HG02759 (cell line): Measurements from ENCODE around the gene HLA-DPB1.
A peak's percentile ranks its signal among the peaks of the same experiment; 100 is the strongest.

Source experiments
- ATAC-seq: cut with Tn5 transposase; IDR thresholded peaks from one replicate; pipeline ENCODE4 v1.9.1; 2021; ENCODE audit warnings: mild to moderate bottlenecking, moderate library complexity; ENCODE audit not compliant: unreplicated experiment

Gene HLA-DPB1

GRCh38 chr6:33070909-33071308 is 4.9 kb upstream of the HLA-DPB1 start:
- ATAC-seq, result no peak

GRCh38 chr6:33071569-33071968 is 4.2 kb upstream of the HLA-DPB1 start:
- no peak for ATAC-seq

DNA sequence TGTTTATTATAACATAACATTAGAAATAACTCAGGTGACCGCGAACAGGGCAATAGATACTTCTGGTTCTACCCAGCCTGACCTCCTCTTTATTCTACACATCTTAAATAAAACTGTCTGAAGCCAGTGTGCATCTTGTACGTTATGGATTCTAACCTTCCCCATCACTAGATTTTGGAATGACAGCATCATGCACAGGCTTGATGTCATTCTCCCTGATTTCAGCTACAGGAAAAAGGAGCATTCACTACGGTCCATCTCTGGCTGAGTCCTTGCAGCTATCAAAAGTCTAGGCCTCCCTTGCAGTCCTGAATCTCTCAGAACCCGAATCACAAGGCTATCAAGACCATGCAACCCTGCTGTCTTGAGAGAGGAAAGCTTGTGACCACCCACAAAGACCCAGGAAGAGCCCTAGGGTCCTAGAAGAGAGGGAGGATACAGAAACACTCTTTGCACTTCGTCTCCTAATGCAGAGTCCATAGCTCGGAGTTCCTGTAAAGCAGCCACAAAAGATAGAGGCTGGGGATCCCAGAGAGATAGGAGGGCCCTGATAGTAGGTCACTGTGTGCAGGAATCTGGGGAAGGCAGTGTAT is 3.2 kb upstream of the HLA-DPB1 start:
- no peak for ATAC-seq

GRCh38 chr6:33073431-33073871 is 2.3 kb upstream of the HLA-DPB1 start, which contains the start of gene HLA-DPA1:
TSS of gene HLA-DPA1 (minus strand) at chr6:33073649.
- peak; percentile 75 for ATAC-seq

GRCh38 chr6:33075208-33075567 is 602 bp upstream of the HLA-DPB1 start:
- ATAC-seq, result no peak

GRCh38 chr6:33076406-33076934 is 680 bp downstream of the HLA-DPB1 start:
- ATAC-seq, result no peak

GRCh38 chr6:33077908-33078307 is 2.1 kb downstream of the HLA-DPB1 start:
- no peak for ATAC-seq

DNA sequence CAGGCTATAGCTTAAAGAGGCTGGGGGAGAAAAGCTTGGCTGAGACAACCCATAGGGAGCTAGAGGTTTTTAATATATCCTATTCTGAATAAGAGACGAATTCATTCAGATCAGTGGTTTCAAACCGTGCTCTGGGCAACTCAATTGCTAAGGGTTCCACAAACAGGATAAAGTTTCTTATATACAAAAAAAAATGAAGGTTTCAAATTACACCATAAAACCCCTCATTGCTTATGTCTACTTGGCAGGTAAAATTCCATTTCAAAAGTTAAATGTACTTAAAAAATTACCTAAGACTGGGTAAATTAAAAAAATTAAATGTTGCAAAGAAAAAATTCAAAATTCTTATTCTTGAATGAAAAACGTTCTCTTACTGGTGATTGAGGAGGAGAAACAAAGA is 2.7 kb downstream of the HLA-DPB1 start:
- ATAC-seq, result no peak

- no peak for ATAC-seq
Observed at GRCh38 chr6:33078919-33079521, 3.2 kb downstream of the HLA-DPB1 start.

DNA sequence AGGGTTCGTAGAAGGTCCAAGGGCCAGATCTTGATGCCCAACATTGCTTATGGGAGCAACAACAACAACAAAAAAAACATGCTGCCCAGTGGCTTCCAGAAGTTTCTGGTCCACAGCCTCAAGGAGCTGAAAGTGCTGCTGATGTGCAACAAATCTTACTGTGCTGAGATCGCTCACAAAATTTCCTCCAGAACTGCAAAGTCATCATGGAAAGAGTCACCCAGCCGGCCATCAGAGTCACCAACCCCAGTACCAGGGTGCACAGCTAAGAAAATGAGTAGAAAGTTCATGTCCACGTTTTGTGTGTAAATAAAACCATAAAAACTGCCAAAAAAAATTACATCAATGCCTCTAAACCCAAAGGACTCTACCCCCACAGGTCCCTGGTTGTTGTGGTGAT is 3.8 kb downstream of the HLA-DPB1 start:
- ATAC-seq, result no peak

- ATAC-seq, result no peak
Observed at GRCh38 chr6:33080127-33081089, 4.6 kb downstream of the HLA-DPB1 start.

GRCh38 chr6:33081098-33081824 is 5.5 kb downstream of the HLA-DPB1 start:
- no peak for ATAC-seq

GRCh38 chr6:33082702-33083101 is 6.9 kb downstream of the HLA-DPB1 start:
- ATAC-seq, result peak; percentile 36

DNA sequence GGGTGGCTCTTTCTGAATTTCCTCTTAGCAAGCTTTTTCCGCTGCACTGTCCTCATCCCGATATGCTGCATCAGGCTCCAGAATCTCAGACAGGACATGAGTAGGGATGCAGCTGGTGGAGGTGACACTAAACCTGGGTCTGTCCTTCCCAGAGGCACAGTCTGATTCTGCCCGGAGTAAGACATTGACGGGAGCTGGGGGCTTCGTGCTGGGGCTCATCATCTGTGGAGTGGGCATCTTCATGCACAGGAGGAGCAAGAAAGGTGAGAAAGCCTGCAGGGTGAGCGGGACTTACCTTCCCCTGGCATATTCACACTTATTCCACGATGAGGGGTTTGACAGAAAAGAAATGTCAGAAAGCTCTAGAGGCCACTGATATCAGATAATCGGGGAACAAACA is 9.8 kb downstream of the HLA-DPB1 start:
- no peak for ATAC-seq

- no peak for ATAC-seq
Observed at GRCh38 chr6:33088258-33088930, 12.6 kb downstream of the HLA-DPB1 start.

- ATAC-seq, result no peak
Observed at GRCh38 chr6:33088931-33089620, 13.3 kb downstream of the HLA-DPB1 start.

GRCh38 chr6:33091957-33092356 is 16.2 kb downstream of the HLA-DPB1 start:
- no peak for ATAC-seq

- no peak for ATAC-seq
Observed at GRCh38 chr6:33092385-33092784, 16.6 kb downstream of the HLA-DPB1 start.

DNA sequence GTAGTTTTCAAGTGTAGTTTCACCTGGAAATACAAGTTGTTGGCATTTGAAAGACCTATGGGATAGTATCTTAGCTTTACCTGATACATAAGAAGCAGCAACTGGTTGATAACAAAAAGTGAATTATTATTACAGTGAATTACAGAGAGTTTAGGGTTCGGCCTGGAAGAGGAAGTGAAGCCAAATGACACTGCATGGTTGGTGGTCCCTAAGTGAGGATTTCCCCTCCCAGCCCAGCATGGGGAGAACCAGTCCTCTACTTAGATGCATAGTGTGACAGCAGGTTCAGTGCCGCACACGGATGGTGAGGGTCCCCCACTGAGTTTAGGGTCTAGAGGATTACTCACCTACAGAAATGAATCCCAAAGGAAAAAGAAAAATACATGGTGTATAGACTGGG is 18.1 kb downstream of the HLA-DPB1 start:
- ATAC-seq, result no peak

DNA sequence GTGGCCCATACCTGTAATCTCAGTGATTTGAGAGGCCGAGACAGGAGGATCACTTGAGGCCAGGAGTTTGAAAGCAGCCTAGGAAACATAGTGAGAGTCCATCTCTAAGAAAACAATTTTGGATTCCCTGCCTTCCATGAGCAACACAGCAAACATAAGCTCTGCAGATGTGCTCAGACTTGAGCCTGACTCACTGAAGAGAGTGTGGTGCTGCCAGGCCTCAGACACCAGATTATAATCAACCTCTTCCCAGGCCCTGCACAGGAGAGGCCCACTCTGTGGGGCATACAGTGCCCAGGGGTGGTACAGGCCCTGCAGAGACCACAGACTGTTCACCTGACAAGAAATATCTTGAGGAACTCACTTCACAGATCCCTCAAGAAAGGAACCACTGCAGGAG is 19.9 kb downstream of the HLA-DPB1 start:
- no peak for ATAC-seq
